AG10803 (cell line): ENCODE measurements around the gene TAPBPL.

Source experiments
- DNase-seq: peaks from one replicate; pipeline ENCODE4 v3.0.0; 2010; ENCODE audit warnings: low read depth
- H3K4me3 ChIP-seq: 2 replicates; pipeline ENCODE4 v1.5.1; 2011; ENCODE audit warnings: mild to moderate bottlenecking, low read length, control low read depth
- CTCF ChIP-seq: conservative IDR thresholded peaks from 2 replicates; pipeline ENCODE4 v1.5.1; 2011; ENCODE audit warnings: mild to moderate bottlenecking, low read length, control low read depth, inconsistent platforms

The TAPBPL gene

GRCh38 chr12:6451348-6452244 lies at the start of gene TAPBPL:
Gene TAPBPL (plus strand): TSS chr12:6452042. CDS start chr12:6452249, 207 bp downstream.
- no peak for TF ChIP-seq CTCF
- DNase-seq, result peak; percentile 78
- peak within 1 kb of the TSS; percentile 80 for H3K4me3 ChIP-seq

GRCh38 chr12:6404390-6404789 lies 47.5 kb upstream of the TAPBPL start:
- H3K4me3 ChIP-seq, result no peak overlapping the region
- DNase-seq, result no peak
- no peak for TF ChIP-seq CTCF

- no peak for DNase-seq
- no peak overlapping the region for H3K4me3 ChIP-seq
- no peak for TF ChIP-seq CTCF
Measured at GRCh38 chr12:6405963-6406362, 45.9 kb upstream of the TAPBPL start.

GRCh38 chr12:6407236-6407954 lies 44.4 kb upstream of the TAPBPL start:
- no peak overlapping the region for H3K4me3 ChIP-seq
- TF ChIP-seq CTCF, result no peak
- no peak for DNase-seq

GRCh38 chr12:6416596-6416995 lies 35.2 kb upstream of the TAPBPL start:
- no peak for DNase-seq
- no peak for TF ChIP-seq CTCF

GRCh38 chr12:6418796-6419195 lies 33.0 kb upstream of the TAPBPL start:
- TF ChIP-seq CTCF, result no peak
- no peak for DNase-seq
- H3K4me3 ChIP-seq, result no peak overlapping the region

More at GRCh38 chr12:6416596-6416995, 35.2 kb upstream of the TAPBPL start:
- H3K4me3 ChIP-seq, result no peak overlapping the region
